ENCODE measurements around the gene MESP2.

MESP2 gene

GRCh38 chr15:89772932-89773583 is 3.1 kb upstream of the MESP2 start:
- DNase-seq (ENCODE audit: low read depth): peak; percentile 36
- no peak overlapping the region for H3K4me3 ChIP-seq (ENCODE audit: low read length)
- TF ChIP-seq, protein P1, sequence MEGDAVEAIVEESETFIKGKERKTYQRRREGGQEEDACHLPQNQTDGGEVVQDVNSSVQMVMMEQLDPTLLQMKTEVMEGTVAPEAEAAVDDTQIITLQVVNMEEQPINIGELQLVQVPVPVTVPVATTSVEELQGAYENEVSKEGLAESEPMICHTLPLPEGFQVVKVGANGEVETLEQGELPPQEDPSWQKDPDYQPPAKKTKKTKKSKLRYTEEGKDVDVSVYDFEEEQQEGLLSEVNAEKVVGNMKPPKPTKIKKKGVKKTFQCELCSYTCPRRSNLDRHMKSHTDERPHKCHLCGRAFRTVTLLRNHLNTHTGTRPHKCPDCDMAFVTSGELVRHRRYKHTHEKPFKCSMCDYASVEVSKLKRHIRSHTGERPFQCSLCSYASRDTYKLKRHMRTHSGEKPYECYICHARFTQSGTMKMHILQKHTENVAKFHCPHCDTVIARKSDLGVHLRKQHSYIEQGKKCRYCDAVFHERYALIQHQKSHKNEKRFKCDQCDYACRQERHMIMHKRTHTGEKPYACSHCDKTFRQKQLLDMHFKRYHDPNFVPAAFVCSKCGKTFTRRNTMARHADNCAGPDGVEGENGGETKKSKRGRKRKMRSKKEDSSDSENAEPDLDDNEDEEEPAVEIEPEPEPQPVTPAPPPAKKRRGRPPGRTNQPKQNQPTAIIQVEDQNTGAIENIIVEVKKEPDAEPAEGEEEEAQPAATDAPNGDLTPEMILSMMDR (conservative IDR thresholded peaks at IDR 0.05; ENCODE audit: low read length): peak; percentile 13; the same call in 1 of the 2 replicates

GRCh38 chr15:89774492-89774891 is 1.6 kb upstream of the MESP2 start:
- H3K4me3 ChIP-seq (ENCODE audit: low read length): no peak overlapping the region
- DNase-seq (ENCODE audit: low read depth): no peak
- TF ChIP-seq, protein P1 (conservative IDR thresholded peaks at IDR 0.05; ENCODE audit: low read length): no peak

- TF ChIP-seq, protein P1 (conservative IDR thresholded peaks at IDR 0.05; ENCODE audit: low read length): no peak
- no peak for DNase-seq (ENCODE audit: low read depth)
- peak overlapping the region; percentile 58 for H3K4me3 ChIP-seq (ENCODE audit: low read length)
These were observed 317 bp upstream of the MESP2 start for GRCh38 chr15:89775815-89776214.

- no peak for DNase-seq (ENCODE audit: low read depth)
These were observed 1.1 kb downstream of the MESP2 start for GRCh38 chr15:89777073-89777751.

GRCh38 chr15:89777782-89778380 is 1.7 kb downstream of the MESP2 start:
- TF ChIP-seq, protein P1 (conservative IDR thresholded peaks at IDR 0.05; ENCODE audit: low read length): no peak
- no peak overlapping the region for H3K4me3 ChIP-seq (ENCODE audit: low read length)
- DNase-seq (ENCODE audit: low read depth): no peak

More at GRCh38 chr15:89777073-89777751, 1.1 kb downstream of the MESP2 start:
- TF ChIP-seq, protein P1 (conservative IDR thresholded peaks at IDR 0.05; ENCODE audit: low read length): no peak
- no peak overlapping the region for H3K4me3 ChIP-seq (ENCODE audit: low read length)

- TF ChIP-seq, protein P1 (conservative IDR thresholded peaks at IDR 0.05; ENCODE audit: low read length): no peak
- H3K4me3 ChIP-seq (ENCODE audit: low read length): no peak overlapping the region
- no peak for DNase-seq (ENCODE audit: low read depth)
These were observed 2.7 kb downstream of the MESP2 start for GRCh38 chr15:89778861-89779260.

Measured in AG10803 (cell line).